Mesothelial cell of epicardium (in vitro differentiated cells): ENCODE measurements around the gene IGSF9B. TPM values are rescaled to one million over a fixed set of nuclear protein-coding genes. Genes with fewer than 3 reads are reported as not detected.

Experiments
- DNase-seq, 2 experiments: peaks; one replicate each; pipeline ENCODE4 v3.0.0; 2021; ENCODE audit warnings: low spot score in 2 of 2; ENCODE audit not compliant: unreplicated experiment in 2 of 2
- H3K27ac Mint-ChIP-seq: 2 replicates; pipeline ENCODE4 v1.8.0; 2021; ENCODE audit warnings: mixed read lengths
- H3K27me3 Mint-ChIP-seq: 2 replicates; pipeline ENCODE4 v1.8.0; 2021; ENCODE audit warnings: low read depth, mixed read lengths
- H3K36me3 Mint-ChIP-seq: 2 replicates; pipeline ENCODE4 v1.8.0; 2021; ENCODE audit warnings: mixed read lengths
- H3K4me1 Mint-ChIP-seq: 2 replicates; pipeline ENCODE4 v1.8.0; 2021; ENCODE audit warnings: mixed read lengths
- H3K4me3 Mint-ChIP-seq: 2 replicates; pipeline ENCODE4 v1.8.0; 2021; ENCODE audit warnings: mild to moderate bottlenecking, moderate library complexity, mixed read lengths
- H3K9me3 Mint-ChIP-seq: 2 replicates; pipeline ENCODE4 v1.8.0; 2021; ENCODE audit warnings: mixed read lengths
- total RNA-seq: library from RNA; stranded (reverse); gene quantifications from 3 replicates; pipeline ENCODE4 v1.2.1, GENCODE V29; 2021
- TF ChIP-seq, protein P1 (sequence below): fragments of 200-600 bp; sonication (generic); IDR thresholded peaks from one replicate; pipeline ENCODE4 v1.5.0; 2021; ENCODE audit warnings: antibody characterized with exemption; ENCODE audit not compliant: unreplicated experiment

IGSF9B gene
- total RNA-seq, 1 donor from 2014 or later: 4.8 TPM

DNA sequence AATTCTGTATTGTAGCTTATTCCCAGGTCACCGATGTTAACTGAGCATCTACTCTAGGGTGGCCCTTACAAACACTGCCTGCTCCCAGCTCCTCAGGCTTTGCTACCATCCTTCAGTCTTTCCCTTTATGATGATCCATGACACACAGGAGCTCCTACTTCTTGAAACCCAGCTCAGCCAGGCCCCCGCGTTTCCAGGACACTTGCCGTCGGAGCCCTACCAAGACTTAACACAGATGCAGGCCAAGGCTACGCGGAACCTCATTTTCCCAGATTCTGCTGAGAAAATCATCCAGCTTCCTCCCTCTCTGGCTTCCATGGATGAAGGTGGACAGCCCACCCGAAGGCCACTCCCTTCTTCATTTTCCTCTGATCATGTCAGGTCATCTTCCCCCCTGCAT lies 18.6 kb downstream of the IGSF9B start:
- H3K4me3 Mint-ChIP-seq: no peak overlapping the region
- H3K27ac Mint-ChIP-seq: no peak overlapping the region
- no peaks in the 10 kb centered on the region for H3K36me3 Mint-ChIP-seq
- no peak for DNase-seq
- peaks cover 17% of the 10 kb centered on the region for H3K27me3 Mint-ChIP-seq
- H3K9me3 Mint-ChIP-seq: peaks cover 10% of the 10 kb centered on the region
- peaks cover 13% of the 10 kb centered on the region for H3K4me1 Mint-ChIP-seq
- TF ChIP-seq, protein P1, sequence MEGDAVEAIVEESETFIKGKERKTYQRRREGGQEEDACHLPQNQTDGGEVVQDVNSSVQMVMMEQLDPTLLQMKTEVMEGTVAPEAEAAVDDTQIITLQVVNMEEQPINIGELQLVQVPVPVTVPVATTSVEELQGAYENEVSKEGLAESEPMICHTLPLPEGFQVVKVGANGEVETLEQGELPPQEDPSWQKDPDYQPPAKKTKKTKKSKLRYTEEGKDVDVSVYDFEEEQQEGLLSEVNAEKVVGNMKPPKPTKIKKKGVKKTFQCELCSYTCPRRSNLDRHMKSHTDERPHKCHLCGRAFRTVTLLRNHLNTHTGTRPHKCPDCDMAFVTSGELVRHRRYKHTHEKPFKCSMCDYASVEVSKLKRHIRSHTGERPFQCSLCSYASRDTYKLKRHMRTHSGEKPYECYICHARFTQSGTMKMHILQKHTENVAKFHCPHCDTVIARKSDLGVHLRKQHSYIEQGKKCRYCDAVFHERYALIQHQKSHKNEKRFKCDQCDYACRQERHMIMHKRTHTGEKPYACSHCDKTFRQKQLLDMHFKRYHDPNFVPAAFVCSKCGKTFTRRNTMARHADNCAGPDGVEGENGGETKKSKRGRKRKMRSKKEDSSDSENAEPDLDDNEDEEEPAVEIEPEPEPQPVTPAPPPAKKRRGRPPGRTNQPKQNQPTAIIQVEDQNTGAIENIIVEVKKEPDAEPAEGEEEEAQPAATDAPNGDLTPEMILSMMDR: no peak

DNA sequence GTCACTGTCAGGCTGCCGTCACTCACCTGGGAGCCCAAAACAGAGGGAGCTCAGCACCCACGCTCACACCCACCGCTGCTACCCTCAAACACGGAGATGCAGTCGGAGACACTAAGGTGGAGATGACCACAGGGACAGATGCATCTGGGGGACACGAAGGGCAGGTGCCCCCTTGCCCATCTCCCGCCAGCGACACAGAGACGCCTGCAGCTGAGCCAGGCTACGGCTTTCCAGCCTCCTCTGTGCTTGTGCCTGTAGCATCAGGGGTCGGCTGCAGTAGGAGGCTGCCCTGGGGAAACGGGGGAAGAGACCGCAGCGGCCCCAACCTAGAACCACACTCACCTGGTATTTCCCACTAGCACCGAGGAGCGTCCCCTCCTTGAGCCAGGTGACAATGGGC lies 19.3 kb downstream of the IGSF9B start:
- Mint-ChIP-seq H3K4me1 (peaks cover 13% of the 10 kb centered on the region), H3K4me3 (no peak overlapping the region), H3K27me3 (peaks cover 12% of the 10 kb centered on the region), H3K9me3 (peaks cover 10% of the 10 kb centered on the region), H3K27ac (no peak overlapping the region), H3K36me3 (no peaks in the 10 kb centered on the region)
- no peak for DNase-seq
- TF ChIP-seq, protein P1: no peak

DNA sequence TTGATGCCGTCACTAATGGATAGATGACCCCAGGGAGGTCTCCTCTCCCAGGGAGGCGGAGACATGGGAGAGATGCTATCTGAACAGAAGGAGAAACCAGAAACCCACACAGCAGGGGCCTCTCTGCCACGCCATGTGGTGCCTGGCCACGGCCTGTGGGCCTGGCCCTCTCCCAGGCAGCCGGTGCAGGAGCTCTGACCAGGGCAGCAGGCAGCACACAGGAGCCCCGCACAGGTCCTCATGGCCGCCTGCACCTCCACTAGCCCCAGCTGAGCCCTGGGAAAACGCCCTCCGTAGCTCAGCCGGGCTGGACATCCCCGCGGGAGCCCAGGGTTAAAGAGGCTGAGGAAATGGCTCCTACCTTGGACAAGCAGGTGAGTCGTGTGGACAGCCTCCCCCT lies 19.8 kb downstream of the IGSF9B start:
- no peak for DNase-seq
- TF ChIP-seq, protein P1: no peak
- peaks cover 10% of the 10 kb centered on the region for H3K9me3 Mint-ChIP-seq
- H3K27ac Mint-ChIP-seq: no peak overlapping the region
- peaks cover 7% of the 10 kb centered on the region for H3K27me3 Mint-ChIP-seq
- H3K4me3 Mint-ChIP-seq: no peak overlapping the region
- H3K4me1 Mint-ChIP-seq: peaks cover 13% of the 10 kb centered on the region
- H3K36me3 Mint-ChIP-seq: no peaks in the 10 kb centered on the region

DNA sequence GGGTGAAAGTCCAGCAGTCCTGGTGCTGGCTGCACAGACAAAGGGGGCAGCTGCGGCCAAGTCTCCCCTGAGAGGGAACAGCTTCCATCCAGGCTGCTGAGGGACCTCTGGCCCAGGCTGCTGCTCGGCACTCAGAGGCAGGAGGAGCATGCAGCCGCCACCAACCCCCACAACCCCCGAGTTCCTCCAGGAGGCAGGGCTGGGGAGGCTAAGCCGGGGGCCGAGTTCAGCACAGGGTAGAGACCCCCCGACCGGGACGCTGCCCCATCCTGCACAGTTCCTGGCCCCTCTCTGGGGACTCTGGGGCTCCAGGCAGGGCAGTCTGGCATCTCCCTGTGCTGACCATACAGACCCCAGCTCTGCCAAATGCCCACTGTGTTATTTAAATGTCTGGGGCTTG lies 20.2 kb downstream of the IGSF9B start:
- Mint-ChIP-seq H3K9me3 (peaks cover 10% of the 10 kb centered on the region), H3K27me3 (peaks cover 3% of the 10 kb centered on the region), H3K4me3 (no peak overlapping the region), H3K36me3 (no peaks in the 10 kb centered on the region), H3K27ac (no peak overlapping the region), H3K4me1 (peaks cover 13% of the 10 kb centered on the region)
- no peak for DNase-seq
- TF ChIP-seq, protein P1: no peak

DNA sequence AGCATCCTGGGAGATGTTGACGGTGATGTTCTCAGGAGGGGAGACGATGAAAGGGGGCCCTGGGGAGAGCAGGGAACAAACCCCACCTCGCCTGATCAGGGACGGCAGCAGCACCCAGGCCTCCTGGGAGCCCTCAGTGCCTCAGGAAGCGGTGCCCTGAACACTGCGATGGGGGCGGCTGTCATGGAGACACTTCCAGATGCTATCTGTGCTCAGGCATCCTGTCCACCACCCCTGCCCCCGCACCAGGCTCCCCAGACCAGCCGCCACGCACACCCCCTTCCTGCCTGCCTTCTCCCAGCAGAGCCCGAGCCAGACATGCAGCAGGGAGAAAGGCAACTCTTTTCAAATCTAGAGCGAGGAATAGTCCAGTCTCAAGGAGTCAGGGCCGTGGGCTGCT lies 20.6 kb downstream of the IGSF9B start:
- no peak for DNase-seq
- Mint-ChIP-seq H3K9me3 (peaks cover 10% of the 10 kb centered on the region), H3K4me1 (peaks cover 13% of the 10 kb centered on the region), H3K27me3 (peaks cover 2% of the 10 kb centered on the region), H3K27ac (no peak overlapping the region), H3K36me3 (no peaks in the 10 kb centered on the region), H3K4me3 (no peak overlapping the region)
- TF ChIP-seq, protein P1: no peak

DNA sequence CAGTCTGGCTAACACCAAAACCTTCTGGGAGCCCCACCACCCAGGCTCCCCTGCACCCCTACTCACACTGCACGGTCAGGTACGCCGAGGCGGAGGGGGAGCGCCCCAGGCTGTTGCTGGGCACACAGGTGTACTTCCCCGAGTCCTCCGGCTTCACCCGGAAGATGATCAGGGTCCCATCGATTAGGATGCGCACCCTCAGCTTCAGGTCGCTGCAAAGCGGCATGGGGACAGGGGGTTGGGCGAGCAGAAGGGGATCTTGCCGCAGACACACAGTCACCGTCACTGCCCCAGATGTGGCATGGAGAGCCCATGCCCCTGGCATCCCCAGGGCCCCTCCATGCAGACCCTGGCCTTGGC lies 21.2 kb downstream of the IGSF9B start:
- H3K27ac Mint-ChIP-seq: no peak overlapping the region
- peaks cover 9% of the 10 kb centered on the region for H3K9me3 Mint-ChIP-seq
- peaks cover 13% of the 10 kb centered on the region for H3K4me1 Mint-ChIP-seq
- no peak overlapping the region for H3K4me3 Mint-ChIP-seq
- no peak for DNase-seq
- peaks cover 4% of the 10 kb centered on the region for H3K27me3 Mint-ChIP-seq
- TF ChIP-seq, protein P1: no peak
- H3K36me3 Mint-ChIP-seq: no peaks in the 10 kb centered on the region
